ENCODE results near the gene ISLR2.

DNA sequence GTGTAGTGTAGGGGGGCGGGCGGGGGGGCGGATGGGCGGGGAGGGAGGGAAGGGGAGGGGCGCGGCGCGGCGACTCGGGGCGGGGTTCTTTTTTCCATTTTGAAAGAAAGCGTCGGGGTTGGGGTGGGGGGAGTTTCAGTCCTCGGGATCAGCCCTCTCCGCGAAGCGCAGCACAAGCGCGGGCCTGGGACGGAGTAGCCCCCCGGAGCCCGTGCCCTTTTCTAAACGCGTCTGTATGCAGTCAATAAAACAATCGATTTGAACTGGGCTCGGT lies 6.1 kb downstream of the ISLR2 start:
- no peak for TF ChIP-seq POLR2A (IDR thresholded peaks at IDR 0.05)
- TF ChIP-seq, protein P1, sequence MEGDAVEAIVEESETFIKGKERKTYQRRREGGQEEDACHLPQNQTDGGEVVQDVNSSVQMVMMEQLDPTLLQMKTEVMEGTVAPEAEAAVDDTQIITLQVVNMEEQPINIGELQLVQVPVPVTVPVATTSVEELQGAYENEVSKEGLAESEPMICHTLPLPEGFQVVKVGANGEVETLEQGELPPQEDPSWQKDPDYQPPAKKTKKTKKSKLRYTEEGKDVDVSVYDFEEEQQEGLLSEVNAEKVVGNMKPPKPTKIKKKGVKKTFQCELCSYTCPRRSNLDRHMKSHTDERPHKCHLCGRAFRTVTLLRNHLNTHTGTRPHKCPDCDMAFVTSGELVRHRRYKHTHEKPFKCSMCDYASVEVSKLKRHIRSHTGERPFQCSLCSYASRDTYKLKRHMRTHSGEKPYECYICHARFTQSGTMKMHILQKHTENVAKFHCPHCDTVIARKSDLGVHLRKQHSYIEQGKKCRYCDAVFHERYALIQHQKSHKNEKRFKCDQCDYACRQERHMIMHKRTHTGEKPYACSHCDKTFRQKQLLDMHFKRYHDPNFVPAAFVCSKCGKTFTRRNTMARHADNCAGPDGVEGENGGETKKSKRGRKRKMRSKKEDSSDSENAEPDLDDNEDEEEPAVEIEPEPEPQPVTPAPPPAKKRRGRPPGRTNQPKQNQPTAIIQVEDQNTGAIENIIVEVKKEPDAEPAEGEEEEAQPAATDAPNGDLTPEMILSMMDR (IDR thresholded peaks at IDR 0.05), result no peak

Data from stomach (tissue), 4 donors.